GM21360 (cell line): Measurements from ENCODE around the gene PHOX2B.

Experiments used
- ATAC-seq: cut with Tn5 transposase; IDR thresholded peaks from one replicate; pipeline ENCODE4 v1.9.1; 2021; ENCODE audit warnings: mild to moderate bottlenecking, moderate library complexity; ENCODE audit not compliant: unreplicated experiment

PHOX2B gene

GRCh38 chr4:41748571-41749475 lies at the start of gene PHOX2B:
Gene PHOX2B (minus strand): TSS chr4:41748725. CDS start chr4:41748610, 115 bp downstream.
- no peak for ATAC-seq

- no peak for ATAC-seq
These were observed 48.7 kb upstream of the PHOX2B start for GRCh38 chr4:41797260-41797659.

- ATAC-seq: no peak
These were observed 48.2 kb upstream of the PHOX2B start for GRCh38 chr4:41796545-41797210.

GRCh38 chr4:41795796-41796385 lies 47.4 kb upstream of the PHOX2B start:
- no peak for ATAC-seq

- no peak for ATAC-seq
These were observed 43.6 kb upstream of the PHOX2B start for GRCh38 chr4:41792166-41792565.

GRCh38 chr4:41791557-41791956 lies 43.0 kb upstream of the PHOX2B start:
- no peak for ATAC-seq

- ATAC-seq: no peak
These were observed 39.4 kb upstream of the PHOX2B start for GRCh38 chr4:41787931-41788330.

GRCh38 chr4:41785665-41786064 lies 37.1 kb upstream of the PHOX2B start:
- no peak for ATAC-seq

- ATAC-seq: no peak
These were observed 35.9 kb upstream of the PHOX2B start for GRCh38 chr4:41784191-41784979.

- no peak for ATAC-seq
These were observed 27.9 kb upstream of the PHOX2B start for GRCh38 chr4:41776466-41776865.

- ATAC-seq: no peak
These were observed 15.2 kb upstream of the PHOX2B start for GRCh38 chr4:41763729-41764128.

- no peak for ATAC-seq
These were observed 10.4 kb upstream of the PHOX2B start for GRCh38 chr4:41758884-41759283.

GRCh38 chr4:41757521-41758156 lies 9.1 kb upstream of the PHOX2B start:
- no peak for ATAC-seq

GRCh38 chr4:41753942-41754341 lies 5.4 kb upstream of the PHOX2B start:
- no peak for ATAC-seq

GRCh38 chr4:41752081-41752836 lies 3.7 kb upstream of the PHOX2B start:
- ATAC-seq: no peak

- ATAC-seq: no peak
These were observed 3.0 kb upstream of the PHOX2B start for GRCh38 chr4:41751449-41752061.

GRCh38 chr4:41750626-41751448 lies 2.3 kb upstream of the PHOX2B start:
- no peak for ATAC-seq

- no peak for ATAC-seq
These were observed 1.6 kb upstream of the PHOX2B start for GRCh38 chr4:41750121-41750625.
